SW 1271 (cell line): Measurements from ENCODE around the gene RAPGEF1.
"Not testable (repeated sequence)": the region's sequence is repeated elsewhere in the genome, so short reads cannot be mapped to it uniquely, and the experiment has no call there.

Source experiments
- DNase-seq, 2 experiments: peaks; one replicate each; lab custom pipeline; 2025; lab: John Stamatoyannopoulos, UW

Gene RAPGEF1

GRCh38 chr9:131739959-131740648 is at the start of gene RAPGEF1:
Gene RAPGEF1 (minus strand): TSS chr9:131740076. CDS start chr9:131739830, 246 bp downstream.
- peak in 1 of 2 experiments; percentile 29 for DNase-seq

- no peak for DNase-seq
These were observed 49.0 kb upstream of the RAPGEF1 start for GRCh38 chr9:131788851-131789250.

- DNase-seq: no peak
These were observed 48.0 kb upstream of the RAPGEF1 start for GRCh38 chr9:131787838-131788237.

- no peak for DNase-seq
These were observed 45.0 kb upstream of the RAPGEF1 start for GRCh38 chr9:131784748-131785501.

- no peak for DNase-seq
These were observed 41.2 kb upstream of the RAPGEF1 start for GRCh38 chr9:131781069-131781468.

- no peak for DNase-seq
These were observed 36.6 kb upstream of the RAPGEF1 start for GRCh38 chr9:131776473-131776872.

- DNase-seq: no peak
These were observed 36.2 kb upstream of the RAPGEF1 start for GRCh38 chr9:131776036-131776435.

- DNase-seq: no peak
These were observed 34.8 kb upstream of the RAPGEF1 start for GRCh38 chr9:131774636-131775035.

- no peak for DNase-seq
These were observed 34.1 kb upstream of the RAPGEF1 start for GRCh38 chr9:131773911-131774379.

GRCh38 chr9:131772940-131773339 is 33.1 kb upstream of the RAPGEF1 start:
- no peak for DNase-seq

GRCh38 chr9:131771646-131772045 is 31.8 kb upstream of the RAPGEF1 start:
- DNase-seq: no peak

- no peak for DNase-seq
These were observed 29.5 kb upstream of the RAPGEF1 start for GRCh38 chr9:131769361-131769760.

- no peak for DNase-seq
These were observed 24.7 kb upstream of the RAPGEF1 start for GRCh38 chr9:131764568-131764967.

- DNase-seq: peak; percentile 40 to 61
These were observed 22.6 kb upstream of the RAPGEF1 start for GRCh38 chr9:131762356-131762932.

- DNase-seq: no peak
These were observed 19.3 kb upstream of the RAPGEF1 start for GRCh38 chr9:131759017-131759647.

GRCh38 chr9:131757549-131757948 is 17.7 kb upstream of the RAPGEF1 start:
- DNase-seq: no peak

- peak; percentile 48 to 84 for DNase-seq
These were observed 15.8 kb upstream of the RAPGEF1 start for GRCh38 chr9:131755541-131756198.

GRCh38 chr9:131754846-131755245 is 15.0 kb upstream of the RAPGEF1 start:
- no peak for DNase-seq

GRCh38 chr9:131753751-131754150 is 13.9 kb upstream of the RAPGEF1 start:
- DNase-seq: not testable (repeated sequence)

GRCh38 chr9:131752231-131752884 is 12.5 kb upstream of the RAPGEF1 start:
- no peak for DNase-seq

GRCh38 chr9:131748411-131748955 is 8.6 kb upstream of the RAPGEF1 start:
- no peak for DNase-seq
